OCI-LY3 (cell line): ENCODE measurements around the gene FOXE1.

ENCODE experiments used
- H2AFZ ChIP-seq: fragments of 200-600, 300-600 bp; shearing (Covaris generic); 2 replicates; pipeline ENCODE4 v1.6.0; 2014; ENCODE audit warnings: antibody characterized with exemption, low read depth, low read length
- H3K27ac ChIP-seq: fragments of 200-600, 300-600 bp; sonication (generic); 2 replicates; pipeline ENCODE4 v1.5.1; 2014; ENCODE audit warnings: mild to moderate bottlenecking, low read length, moderate library complexity, mixed read lengths
- H3K27me3 ChIP-seq: fragments of 200-600, 300-600 bp; sonication (generic); 2 replicates; pipeline ENCODE4 v1.6.1; 2014; ENCODE audit warnings: low read depth, low read length, mixed read lengths
- H3K36me3 ChIP-seq: fragments of 200-600, 300-600 bp; sonication (generic); replicated peaks from 2 replicates; pipeline ENCODE3; 2014; ENCODE audit warnings: low read depth, low read length, mixed read lengths
- H3K4me1 ChIP-seq: fragments of 300-600, 200-600 bp; sonication (generic); 2 replicates; pipeline ENCODE4 v1.6.1; 2014; ENCODE audit warnings: low read length, mixed read lengths
- H3K4me2 ChIP-seq: fragments of 200-600, 300-600 bp; sonication (generic); 2 replicates; pipeline ENCODE4 v1.6.1; 2014; ENCODE audit warnings: low read length, mixed read lengths
- H3K4me3 ChIP-seq: fragments of 300-600, 200-600 bp; sonication (generic); 2 replicates; pipeline ENCODE4 v1.5.1; 2014; ENCODE audit warnings: antibody characterized with exemption, mild to moderate bottlenecking, low read length, moderate library complexity
- H3K79me2 ChIP-seq: fragments of 300-600, 200-600 bp; shearing (Covaris generic); 2 replicates; pipeline ENCODE4 v1.6.1; 2014; ENCODE audit warnings: mild to moderate bottlenecking, low read length, mixed read lengths
- H3K9ac ChIP-seq: fragments of 300-600, 200-600 bp; shearing (Covaris generic); 2 replicates; pipeline ENCODE4 v1.6.0; 2014; ENCODE audit warnings: mild to moderate bottlenecking, low read length, moderate library complexity
- H3K9me3 ChIP-seq: fragments of 200-600, 300-600 bp; shearing (Covaris generic); 2 replicates; pipeline ENCODE4 v1.6.1; 2014; ENCODE audit warnings: low read length, mixed read lengths; ENCODE audit not compliant: insufficient read depth
- H4K20me1 ChIP-seq: fragments of 200-600, 300-600 bp; sonication (generic); 2 replicates; pipeline ENCODE4 v1.6.1; 2016; ENCODE audit warnings: low read length, mixed read lengths; ENCODE audit not compliant: insufficient read depth
- EZH2phosphoT487 ChIP-seq: fragments of 200-600 bp; shearing (Covaris generic); IDR thresholded peaks from 2 replicates; pipeline ENCODE4 v1.6.1; 2018; ENCODE audit warnings: antibody characterized with exemption, mixed run types, low read depth
- TF ChIP-seq, protein P1 (sequence below): fragments of 200-600, 300-600 bp; sonication (generic); IDR thresholded peaks from 2 replicates; pipeline ENCODE4 v1.5.1; 2014; ENCODE audit warnings: antibody characterized with exemption, low read length, low read depth

Gene FOXE1

DNA sequence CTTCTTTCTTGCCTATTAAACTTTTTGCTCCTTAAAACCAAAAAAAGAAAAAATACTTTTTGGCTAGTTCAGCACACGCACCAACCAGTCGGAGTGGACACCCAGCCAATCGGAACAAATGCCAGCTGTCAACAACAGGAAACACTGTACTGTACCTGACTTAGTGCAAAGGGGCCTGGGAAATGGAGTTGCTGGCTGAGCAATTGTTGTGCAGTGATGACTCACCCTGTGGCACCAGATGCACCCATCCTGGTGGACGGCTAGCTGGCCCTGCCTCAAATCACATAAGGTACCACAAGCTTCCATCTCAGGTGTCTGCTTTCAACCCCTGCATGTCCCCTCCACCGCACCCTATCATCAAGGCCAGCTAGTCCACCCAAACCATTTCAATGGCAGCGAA is 20.9 kb downstream of the FOXE1 start:
- TF ChIP-seq, protein P1, sequence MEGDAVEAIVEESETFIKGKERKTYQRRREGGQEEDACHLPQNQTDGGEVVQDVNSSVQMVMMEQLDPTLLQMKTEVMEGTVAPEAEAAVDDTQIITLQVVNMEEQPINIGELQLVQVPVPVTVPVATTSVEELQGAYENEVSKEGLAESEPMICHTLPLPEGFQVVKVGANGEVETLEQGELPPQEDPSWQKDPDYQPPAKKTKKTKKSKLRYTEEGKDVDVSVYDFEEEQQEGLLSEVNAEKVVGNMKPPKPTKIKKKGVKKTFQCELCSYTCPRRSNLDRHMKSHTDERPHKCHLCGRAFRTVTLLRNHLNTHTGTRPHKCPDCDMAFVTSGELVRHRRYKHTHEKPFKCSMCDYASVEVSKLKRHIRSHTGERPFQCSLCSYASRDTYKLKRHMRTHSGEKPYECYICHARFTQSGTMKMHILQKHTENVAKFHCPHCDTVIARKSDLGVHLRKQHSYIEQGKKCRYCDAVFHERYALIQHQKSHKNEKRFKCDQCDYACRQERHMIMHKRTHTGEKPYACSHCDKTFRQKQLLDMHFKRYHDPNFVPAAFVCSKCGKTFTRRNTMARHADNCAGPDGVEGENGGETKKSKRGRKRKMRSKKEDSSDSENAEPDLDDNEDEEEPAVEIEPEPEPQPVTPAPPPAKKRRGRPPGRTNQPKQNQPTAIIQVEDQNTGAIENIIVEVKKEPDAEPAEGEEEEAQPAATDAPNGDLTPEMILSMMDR: no peak
- TF ChIP-seq EZH2phosphoT487: no peak
- no peaks in the 10 kb centered on the region for H3K9me3 ChIP-seq
- H3K79me2 ChIP-seq: no peaks in the 10 kb centered on the region
- H4K20me1 ChIP-seq: no peaks in the 10 kb centered on the region
- H3K4me3 ChIP-seq: no peak overlapping the region
- no peak overlapping the region for H2AFZ ChIP-seq
- H3K36me3 ChIP-seq: no peaks in the 10 kb centered on the region
- H3K27ac ChIP-seq: no peak overlapping the region
- no peak overlapping the region for H3K4me2 ChIP-seq
- no peak overlapping the region for H3K9ac ChIP-seq
- 0 out of 2 replicates have a peak, but pooled peaks cover 8% of the 10 kb centered on the region for H3K27me3 ChIP-seq
- H3K4me1 ChIP-seq: no peaks in the 10 kb centered on the region

DNA sequence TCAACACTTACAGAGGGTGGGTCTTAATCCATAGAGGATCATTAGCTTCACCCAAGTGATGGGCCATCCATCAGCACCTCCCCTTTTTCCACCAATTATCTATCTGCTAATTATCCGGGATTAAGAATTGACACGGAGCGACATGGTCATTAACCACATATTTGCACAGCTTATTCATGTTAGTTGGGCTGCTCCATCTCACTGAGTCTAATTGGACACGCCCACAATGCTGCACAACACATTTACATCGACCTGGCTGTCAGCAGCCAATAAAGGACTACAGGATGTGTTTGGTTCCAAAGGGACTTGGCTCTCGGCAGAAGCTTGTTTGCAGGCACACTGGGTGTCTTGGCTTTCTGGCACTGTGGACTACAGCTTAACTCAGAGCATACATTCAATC is 21.6 kb downstream of the FOXE1 start:
- Histone ChIP-seq H4K20me1 (no peaks in the 10 kb centered on the region), H3K27me3 (0 out of 2 replicates have a peak, but pooled peaks cover 8% of the 10 kb centered on the region), H2AFZ (no peak overlapping the region), H3K79me2 (no peaks in the 10 kb centered on the region), H3K9me3 (no peaks in the 10 kb centered on the region), H3K4me2 (no peak overlapping the region), H3K36me3 (no peaks in the 10 kb centered on the region), H3K27ac (no peak overlapping the region), H3K9ac (no peak overlapping the region), H3K4me3 (no peak overlapping the region), H3K4me1 (no peaks in the 10 kb centered on the region)
- TF ChIP-seq, protein P1: no peak
- no peak for TF ChIP-seq EZH2phosphoT487

DNA sequence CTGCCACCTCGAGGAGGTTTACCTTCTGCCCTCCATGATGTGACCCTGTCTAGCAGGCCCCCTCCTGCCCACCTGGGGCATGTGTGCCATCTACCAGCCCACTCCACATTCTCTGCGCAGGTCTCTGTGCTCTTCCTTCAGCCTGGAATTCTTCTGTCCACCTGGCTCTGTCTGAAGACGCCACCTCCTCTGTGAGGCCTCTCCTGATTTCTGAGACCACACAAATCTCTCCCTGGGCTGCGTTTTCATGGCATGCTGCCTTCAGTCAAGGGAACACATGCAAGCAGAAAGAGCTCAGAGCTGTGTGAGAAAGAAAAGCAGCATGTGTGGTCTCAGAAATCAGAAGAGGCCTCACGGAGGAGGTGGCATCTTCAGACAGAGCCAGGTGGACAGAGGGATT is 22.1 kb downstream of the FOXE1 start:
- no peaks in the 10 kb centered on the region for H4K20me1 ChIP-seq

DNA sequence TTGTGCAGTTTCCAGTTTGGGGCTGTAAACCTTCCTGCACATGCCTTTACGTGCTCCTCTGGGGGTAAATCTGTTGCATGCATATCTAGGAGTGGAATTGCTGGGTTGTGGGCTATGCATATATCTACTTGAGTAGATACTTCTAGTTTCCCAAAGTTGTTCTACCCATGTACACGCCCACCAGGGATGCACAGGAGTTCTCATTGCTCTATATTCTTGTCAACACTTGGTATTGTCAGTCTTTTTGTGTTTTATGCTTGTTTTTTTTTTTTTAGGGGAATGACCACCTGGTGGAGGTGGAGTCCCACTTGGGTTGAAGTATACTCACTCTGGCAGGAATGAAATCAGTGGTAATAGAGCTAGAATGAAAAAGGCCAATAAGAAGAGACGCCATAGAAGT is 23.0 kb downstream of the FOXE1 start:
- Histone ChIP-seq H3K9me3 (no peaks in the 10 kb centered on the region), H3K27ac (no peak overlapping the region)
- TF ChIP-seq EZH2phosphoT487: no peak
- TF ChIP-seq, protein P1: no peak

More for the DNA sequence above, 22.1 kb downstream of the FOXE1 start:
- no peak overlapping the region for H3K4me3 ChIP-seq
- H3K27me3 ChIP-seq: 0 out of 2 replicates have a peak, but pooled peaks cover 8% of the 10 kb centered on the region
- H3K27ac ChIP-seq: no peak overlapping the region
- TF ChIP-seq, protein P1: no peak
- TF ChIP-seq EZH2phosphoT487: no peak
- no peaks in the 10 kb centered on the region for H3K36me3 ChIP-seq
- no peaks in the 10 kb centered on the region for H3K79me2 ChIP-seq
- no peak overlapping the region for H3K4me2 ChIP-seq
- H3K9ac ChIP-seq: no peak overlapping the region
- H3K4me1 ChIP-seq: no peaks in the 10 kb centered on the region
- no peaks in the 10 kb centered on the region for H3K9me3 ChIP-seq
- H2AFZ ChIP-seq: no peak overlapping the region

More for the DNA sequence above, 23.0 kb downstream of the FOXE1 start:
- H3K4me2 ChIP-seq: no peak overlapping the region
- no peaks in the 10 kb centered on the region for H4K20me1 ChIP-seq
- H3K4me1 ChIP-seq: no peaks in the 10 kb centered on the region
- H3K9ac ChIP-seq: no peak overlapping the region
- no peaks in the 10 kb centered on the region for H3K79me2 ChIP-seq
- no peak overlapping the region for H3K4me3 ChIP-seq
- no peaks in the 10 kb centered on the region for H3K36me3 ChIP-seq
- no peak overlapping the region for H2AFZ ChIP-seq
- 0 out of 2 replicates have a peak, but pooled peaks cover 7% of the 10 kb centered on the region for H3K27me3 ChIP-seq
